Measurements from ENCODE around the gene DCDC2C. TPM values are rescaled to one million over a fixed set of nuclear protein-coding genes. Genes with fewer than 3 reads are reported as not detected.

Gene DCDC2C
- total and polyA plus RNA-seq, 2 experiments from 2014 or later = not detected

DNA sequence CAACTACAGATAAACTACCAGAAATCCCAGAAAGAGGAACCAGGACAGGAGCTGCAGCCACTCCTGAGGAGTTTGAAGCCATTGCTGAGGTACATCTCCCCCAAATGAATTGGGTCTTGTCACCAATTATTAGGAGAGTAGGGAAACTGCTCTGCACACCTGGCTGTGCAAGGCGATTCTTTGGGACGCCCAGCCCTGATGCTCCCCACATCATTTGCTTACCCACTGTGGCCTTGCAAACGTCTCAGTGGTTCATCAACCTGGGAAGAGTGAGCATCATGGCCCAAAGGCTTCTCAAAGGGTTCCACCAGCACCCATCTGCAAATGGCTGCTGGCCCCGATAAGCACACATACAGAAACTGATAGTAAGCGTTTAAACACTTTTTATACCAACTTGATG lies 21.8 kb upstream of the DCDC2C start:
- Histone ChIP-seq H3K9me3 (ENCODE audit: low read depth) (no peaks in the 10 kb centered on the region), H3K4me1 (ENCODE audit: insufficient read depth) (no peaks in the 10 kb centered on the region), H2AFZ (no peak overlapping the region), H3K9ac (no peak overlapping the region), H3K36me3 (ENCODE audit: low read depth) (no peaks in the 10 kb centered on the region), H3K4me3 (no peak overlapping the region), H3K79me2 (ENCODE audit: insufficient read depth) (no peaks in the 10 kb centered on the region), H3K4me2 (ENCODE audit: unreplicated experiment) (no peak overlapping the region), H3K27ac (no peak overlapping the region), H3F3A (ENCODE audit: insufficient read depth) (no peaks in the 10 kb centered on the region), H4K20me1 (ENCODE audit: insufficient read depth) (no peaks in the 10 kb centered on the region), H3K27me3 (replicated peaks; ENCODE audit: insufficient read depth) (no peaks in the 10 kb centered on the region), H3K9me2 (ENCODE audit: insufficient read depth) (no peaks in the 10 kb centered on the region)
- in situ Hi-C loops (cut with MboI) = no loop called here
- TF ChIP-seq EZH2phosphoT487 (IDR thresholded peaks at IDR 0.05; ENCODE audit: insufficient read depth, low read depth) = no peak
- no peak for TF ChIP-seq EZH2 (IDR thresholded peaks at IDR 0.05; ENCODE audit: insufficient read depth, poor library complexity, severe bottlenecking)
- no peak for DNase-seq
- 46 to 55% methylated on average over 5 of the region's 5 CpGs for WGBS, 2 experiments (ENCODE audit: low coverage in 1 of 2, low lambda C conversion rate in 2 of 2, missing lambda C conversion rate in 2 of 2)

DNA sequence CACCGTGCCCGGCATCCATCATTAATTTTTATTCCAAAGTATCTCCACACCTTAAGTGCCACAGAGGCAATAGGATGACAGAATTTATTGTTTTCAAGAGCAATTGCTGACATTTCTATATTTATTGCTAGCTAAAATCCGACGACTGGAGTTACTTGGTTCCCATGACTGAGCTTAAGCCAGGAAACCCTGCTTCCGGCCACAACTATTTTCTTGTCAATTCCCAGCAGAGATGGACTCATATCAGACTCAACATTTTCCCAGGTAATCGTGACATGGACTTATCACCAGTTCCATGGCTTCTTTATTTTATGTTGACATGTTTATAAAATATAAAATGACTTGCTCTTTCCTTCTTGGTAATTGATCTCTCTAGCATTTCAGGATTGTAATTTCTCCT lies 20.6 kb upstream of the DCDC2C start:
- no peak overlapping the region for H3K27ac ChIP-seq
- no peak overlapping the region for H3K4me2 ChIP-seq (ENCODE audit: unreplicated experiment)
- H3K4me1 ChIP-seq (ENCODE audit: insufficient read depth) = no peaks in the 10 kb centered on the region
- in situ Hi-C loops (cut with MboI) = no loop called here
- 61 to 62% methylated on average over 6 of the region's 6 CpGs for WGBS, 2 experiments (ENCODE audit: low coverage in 1 of 2, low lambda C conversion rate in 2 of 2, missing lambda C conversion rate in 2 of 2)
- no peaks in the 10 kb centered on the region for H4K20me1 ChIP-seq (ENCODE audit: insufficient read depth)
- DNase-seq = no peak
- no peak overlapping the region for H3K4me3 ChIP-seq
- no peak overlapping the region for H2AFZ ChIP-seq
- H3K9ac ChIP-seq = no peak overlapping the region
- no peaks in the 10 kb centered on the region for H3K9me3 ChIP-seq (ENCODE audit: low read depth)
- H3K79me2 ChIP-seq (ENCODE audit: insufficient read depth) = no peaks in the 10 kb centered on the region
- no peak for TF ChIP-seq EZH2 (IDR thresholded peaks at IDR 0.05; ENCODE audit: insufficient read depth, poor library complexity, severe bottlenecking)
- no peak for TF ChIP-seq EZH2phosphoT487 (IDR thresholded peaks at IDR 0.05; ENCODE audit: insufficient read depth, low read depth)
- no peaks in the 10 kb centered on the region for H3K27me3 ChIP-seq (replicated peaks; ENCODE audit: insufficient read depth)
- no peaks in the 10 kb centered on the region for H3K9me2 ChIP-seq (ENCODE audit: insufficient read depth)
- no peaks in the 10 kb centered on the region for H3F3A ChIP-seq (ENCODE audit: insufficient read depth)
- H3K36me3 ChIP-seq (ENCODE audit: low read depth) = no peaks in the 10 kb centered on the region

DNA sequence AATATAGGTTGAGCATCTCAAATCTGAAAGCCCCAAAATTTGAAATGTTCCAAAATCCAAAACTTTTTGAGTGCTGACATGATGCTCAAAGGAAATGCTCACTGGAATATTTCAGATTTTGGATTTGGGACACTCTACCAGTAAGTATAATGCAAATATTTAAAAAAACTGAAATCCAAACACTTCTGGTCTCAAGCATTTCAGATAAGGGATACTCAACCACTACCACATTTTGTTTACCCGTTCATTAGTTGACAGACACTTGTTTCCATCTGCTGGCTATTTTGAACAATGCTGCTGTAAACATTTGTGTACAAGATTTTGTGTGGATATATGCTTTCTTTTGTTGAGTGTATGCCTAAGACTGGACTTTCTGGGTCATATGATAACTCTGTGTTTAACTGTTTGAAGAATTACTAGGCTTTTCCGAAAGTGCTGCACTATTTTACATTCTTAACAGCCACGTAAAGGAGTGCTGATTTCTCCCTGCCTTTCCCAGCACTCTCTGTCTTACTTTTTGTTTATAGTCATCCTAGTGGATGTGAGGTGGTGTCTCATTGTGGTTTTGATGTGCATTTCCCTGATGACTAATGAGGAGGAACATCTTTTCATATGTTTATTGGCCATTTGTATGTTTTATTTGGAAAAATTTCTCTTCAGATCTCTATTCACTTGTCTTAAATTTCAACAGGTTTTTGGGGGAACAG lies 19.5 kb upstream of the DCDC2C start:
- peak; percentile 8 for DNase-seq
- Histone ChIP-seq H3K27me3 (replicated peaks; ENCODE audit: insufficient read depth) (no peaks in the 10 kb centered on the region), H2AFZ (no peak overlapping the region), H3K27ac (no peak overlapping the region), H3K9me2 (ENCODE audit: insufficient read depth) (no peaks in the 10 kb centered on the region), H3K4me2 (ENCODE audit: unreplicated experiment) (no peak overlapping the region), H3F3A (ENCODE audit: insufficient read depth) (no peaks in the 10 kb centered on the region), H3K4me1 (ENCODE audit: insufficient read depth) (no peaks in the 10 kb centered on the region), H3K9me3 (ENCODE audit: low read depth) (no peaks in the 10 kb centered on the region), H3K36me3 (ENCODE audit: low read depth) (no peaks in the 10 kb centered on the region), H3K9ac (no peak overlapping the region), H3K4me3 (no peak overlapping the region), H4K20me1 (ENCODE audit: insufficient read depth) (no peaks in the 10 kb centered on the region), H3K79me2 (ENCODE audit: insufficient read depth) (no peaks in the 10 kb centered on the region)
- no peak for TF ChIP-seq EZH2 (IDR thresholded peaks at IDR 0.05; ENCODE audit: insufficient read depth, poor library complexity, severe bottlenecking)
- TF ChIP-seq EZH2phosphoT487 (IDR thresholded peaks at IDR 0.05; ENCODE audit: insufficient read depth, low read depth) = no peak
- WGBS, 2 experiments (ENCODE audit: low coverage in 1 of 2, low lambda C conversion rate in 2 of 2, missing lambda C conversion rate in 2 of 2) = 7 to 23% methylated on average over 3 of the region's 3 CpGs
- in situ Hi-C loops (cut with MboI) = no loop called here

DNA sequence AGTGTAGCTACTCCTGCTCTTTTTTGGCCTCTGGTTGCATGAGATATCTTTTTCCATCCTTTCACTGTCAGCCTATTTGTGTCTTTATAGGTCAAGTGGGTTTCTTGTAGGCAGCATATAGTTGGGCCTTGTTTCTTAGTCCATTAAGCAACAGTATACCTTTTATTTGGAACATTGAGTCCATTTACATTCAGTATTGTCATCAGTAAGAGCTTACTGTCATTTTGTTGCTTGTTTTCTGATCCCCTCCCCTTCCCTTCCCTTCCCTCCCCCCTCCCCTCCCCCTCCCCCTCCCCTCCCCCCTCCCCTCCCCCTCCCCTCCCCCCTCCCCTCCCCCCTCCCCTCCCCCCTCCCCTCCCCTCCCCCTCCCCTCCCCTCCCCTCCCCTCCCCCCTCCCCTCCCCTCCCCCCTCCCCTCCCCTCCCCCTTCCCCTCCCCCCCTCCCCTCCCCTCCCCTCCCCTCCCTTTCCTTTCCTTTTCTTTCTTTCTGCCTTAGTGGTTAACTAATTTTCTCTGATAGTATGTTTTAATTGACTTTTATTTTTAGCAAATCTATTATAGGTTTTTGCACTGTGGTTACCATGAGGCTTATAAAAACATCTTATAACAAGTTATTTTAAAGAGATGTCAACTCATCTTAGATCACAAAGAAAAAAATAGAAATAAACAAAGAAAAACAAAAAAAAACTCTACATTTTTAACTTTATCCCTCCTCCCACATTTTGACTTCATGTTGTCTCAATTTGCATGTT lies 13.2 kb upstream of the DCDC2C start:
- Histone ChIP-seq H3K36me3 (ENCODE audit: low read depth) (no peaks in the 10 kb centered on the region), H3K9ac (no peak overlapping the region), H3K4me2 (ENCODE audit: unreplicated experiment) (no peak overlapping the region), H3K4me3 (no peak overlapping the region), H4K20me1 (ENCODE audit: insufficient read depth) (no peaks in the 10 kb centered on the region), H3K9me3 (ENCODE audit: low read depth) (no peaks in the 10 kb centered on the region), H3F3A (ENCODE audit: insufficient read depth) (no peaks in the 10 kb centered on the region), H3K79me2 (ENCODE audit: insufficient read depth) (no peaks in the 10 kb centered on the region), H3K4me1 (ENCODE audit: insufficient read depth) (no peaks in the 10 kb centered on the region), H3K9me2 (ENCODE audit: insufficient read depth) (no peaks in the 10 kb centered on the region), H3K27me3 (replicated peaks; ENCODE audit: insufficient read depth) (no peaks in the 10 kb centered on the region), H2AFZ (no peak overlapping the region), H3K27ac (no peak overlapping the region)
- in situ Hi-C loops (cut with MboI) = no loop called here
- no peak for DNase-seq
- TF ChIP-seq EZH2phosphoT487 (IDR thresholded peaks at IDR 0.05; ENCODE audit: insufficient read depth, low read depth) (no peak), EZH2 (IDR thresholded peaks at IDR 0.05; ENCODE audit: insufficient read depth, poor library complexity, severe bottlenecking) (no peak)
